Fibroblast of skin of abdomen (primary cell): Measurements from ENCODE around the gene MED15.
"Not testable (repeated sequence)": the region's sequence is repeated elsewhere in the genome, so short reads cannot be mapped to it uniquely, and the experiment has no call there.

Experiments
- DNase-seq: peaks from one replicate; pipeline ENCODE4 v3.0.0-alpha.2; 2013

Gene MED15

GRCh38 chr22:20606041-20606783, 98.8 kb downstream of the MED15 start:
- peak; percentile 40 for DNase-seq

DNA sequence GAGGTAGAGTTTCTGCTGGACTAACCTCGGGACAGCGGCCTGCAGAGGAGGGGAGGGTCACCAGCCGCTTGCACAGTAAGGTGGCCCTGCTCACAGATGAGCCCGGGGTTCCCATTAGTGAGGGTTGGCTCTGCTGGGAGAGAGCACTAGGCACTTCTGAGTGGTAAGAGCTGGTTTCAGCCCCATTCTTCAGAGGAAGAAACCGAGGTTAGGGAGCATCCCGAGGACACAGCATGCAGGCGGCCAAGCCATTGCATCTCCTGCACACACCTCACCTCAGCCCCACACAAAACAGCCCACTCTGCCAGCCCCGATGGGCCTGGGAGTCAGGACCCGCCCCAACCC, 99.3 kb downstream of the MED15 start:
- no peak for DNase-seq

GRCh38 chr22:20607157-20607907, 99.9 kb downstream of the MED15 start:
- no peak for DNase-seq

DNA sequence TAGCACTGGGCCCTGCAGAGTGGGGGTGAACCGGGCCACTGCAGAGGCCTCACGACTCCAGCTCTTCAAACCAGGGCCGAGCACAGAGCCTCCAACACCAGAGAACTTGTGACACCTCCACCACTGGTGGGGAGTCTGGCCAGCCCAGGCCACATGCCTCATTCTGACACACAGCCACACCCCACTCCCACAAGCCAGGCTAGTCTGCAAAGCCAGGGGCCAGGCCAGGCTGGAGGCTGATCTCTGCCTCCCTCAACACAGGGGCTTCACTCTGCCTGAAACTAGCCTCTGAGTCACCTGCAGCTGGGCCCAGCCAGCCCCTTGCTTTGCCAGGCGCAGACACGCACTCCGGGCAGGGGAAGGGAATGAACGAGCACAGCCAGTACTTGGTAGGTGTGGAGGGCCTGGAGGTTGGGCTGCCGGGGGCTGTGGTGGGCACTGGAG, 102.9 kb downstream of the MED15 start:
- DNase-seq, result no peak

DNA sequence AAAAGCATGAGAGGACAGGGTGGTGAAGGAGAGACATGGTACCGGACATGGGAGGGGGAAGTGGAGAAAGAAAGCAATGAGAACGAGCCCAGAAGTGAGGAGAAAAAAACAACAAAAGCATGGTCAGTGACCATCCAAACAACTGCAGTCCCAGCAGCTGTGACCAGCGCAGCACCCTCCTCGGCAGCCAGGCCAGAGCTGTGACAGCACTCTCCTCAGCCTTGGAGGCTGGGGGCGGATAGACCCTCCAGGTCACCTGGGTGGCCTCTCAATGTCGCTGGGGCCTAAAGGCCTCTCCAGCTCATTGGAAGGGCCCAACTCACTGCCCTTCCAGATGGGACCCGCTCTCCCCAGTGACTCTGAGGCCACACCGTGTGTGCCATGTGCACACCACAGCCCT, 103.3 kb downstream of the MED15 start:
- DNase-seq, result no peak

DNA sequence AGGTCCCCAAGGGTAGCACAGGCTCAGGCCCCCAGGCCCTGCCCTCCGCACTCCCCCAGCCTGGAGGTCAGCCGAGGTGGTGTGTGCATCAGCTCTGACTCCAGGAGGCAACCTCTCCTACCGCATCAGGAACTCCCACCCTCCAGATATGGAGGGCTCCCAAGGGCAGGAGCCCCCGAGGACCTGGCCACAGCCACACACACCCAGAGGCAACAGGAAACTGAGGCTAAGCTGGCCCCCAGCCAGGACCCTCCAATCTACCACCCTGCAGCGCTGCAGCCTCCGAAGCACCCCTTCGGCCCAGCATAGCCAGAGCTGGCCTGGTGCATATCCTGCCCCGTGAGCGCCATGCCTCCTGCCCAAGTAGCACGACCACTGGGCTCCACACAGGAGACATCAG, 104.0 kb downstream of the MED15 start:
- no peak for DNase-seq

GRCh38 chr22:20613301-20613700, 105.9 kb downstream of the MED15 start:
- no peak for DNase-seq

- no peak for DNase-seq
Measured at GRCh38 chr22:20615021-20615420, 107.6 kb downstream of the MED15 start.

DNA sequence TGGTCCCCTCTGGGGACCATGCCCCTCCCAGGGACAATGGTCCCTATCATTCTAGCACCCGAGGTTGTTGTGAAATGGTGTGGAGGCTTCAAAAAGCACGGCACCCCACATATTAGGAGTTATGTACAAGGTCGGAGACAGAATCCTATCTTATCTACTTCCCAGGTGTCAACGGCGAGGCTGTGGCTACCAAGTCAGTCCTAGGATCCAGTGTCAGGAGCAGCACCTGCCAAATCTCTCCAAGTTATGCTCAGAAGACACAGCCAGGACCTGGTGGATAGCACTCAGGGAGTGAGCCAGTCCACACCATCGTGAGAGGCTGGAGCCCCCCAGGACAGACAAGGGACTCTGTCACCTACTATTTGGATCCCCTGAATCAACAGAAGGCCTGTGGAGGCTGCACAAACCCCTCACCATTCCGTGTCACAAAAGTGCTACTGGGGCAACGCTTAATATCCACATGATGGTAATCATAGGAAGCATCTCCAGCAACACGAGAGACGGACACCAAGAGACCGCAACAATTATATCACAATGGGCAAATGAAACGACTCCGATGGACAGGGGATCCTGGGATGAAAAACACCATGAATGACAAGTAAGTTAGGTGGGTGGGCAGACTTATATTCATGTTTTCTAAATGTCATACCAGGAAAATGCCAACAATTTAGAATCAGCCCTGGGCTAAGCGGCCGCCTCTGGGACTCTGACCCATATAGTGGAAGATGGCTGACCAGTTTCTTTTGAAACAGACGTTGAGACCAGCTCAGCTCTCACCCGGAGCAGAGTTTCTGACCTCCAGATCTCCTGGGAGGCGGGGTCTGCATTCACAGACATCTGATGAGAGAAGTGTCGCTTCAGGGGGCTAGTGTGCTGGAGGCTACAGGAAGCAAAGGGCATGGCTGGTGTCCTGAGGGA, 108.4 kb downstream of the MED15 start:
- DNase-seq, result no peak

- no peak for DNase-seq
Measured at GRCh38 chr22:20616451-20617043, 109.1 kb downstream of the MED15 start.

DNA sequence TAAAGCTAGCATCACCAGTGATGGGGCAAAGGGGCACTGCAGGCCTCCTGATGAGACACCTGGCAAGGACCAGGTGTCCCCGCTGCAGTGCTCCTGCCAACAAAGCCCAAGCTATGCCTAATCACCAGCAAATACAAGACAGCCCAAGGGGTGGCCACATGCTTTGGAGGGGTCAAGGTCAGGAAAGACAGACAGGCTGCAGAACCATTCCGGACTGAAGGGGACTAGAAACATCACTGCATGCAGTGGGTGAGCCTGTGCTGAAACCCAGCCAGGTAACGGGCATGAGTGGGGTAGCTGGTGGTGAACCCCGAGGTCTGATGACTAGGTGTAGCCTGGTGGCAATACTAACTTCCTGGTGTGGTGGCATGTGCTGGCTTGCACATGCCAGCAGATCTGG, 111.1 kb downstream of the MED15 start:
- DNase-seq, result no peak

GRCh38 chr22:20619045-20619892, 111.9 kb downstream of the MED15 start:
- DNase-seq, result no peak

DNA sequence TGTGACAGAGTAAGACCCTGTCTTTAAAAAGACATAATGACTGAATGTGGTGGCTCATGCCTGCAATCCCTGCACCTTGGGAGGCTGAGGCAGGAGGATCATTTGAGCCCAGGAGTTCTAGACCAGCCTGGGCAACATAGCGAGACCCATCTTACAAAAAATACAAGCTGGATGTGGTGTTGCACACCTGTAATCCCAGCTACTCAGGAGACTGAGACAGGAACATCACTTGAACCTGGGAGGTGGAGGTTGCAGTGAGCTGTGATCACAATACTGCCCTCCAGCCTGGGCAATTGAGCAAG, 112.4 kb downstream of the MED15 start:
- DNase-seq, result not testable (repeated sequence)

- DNase-seq, result no peak
Measured at GRCh38 chr22:20621162-20621561, 113.8 kb downstream of the MED15 start.

DNA sequence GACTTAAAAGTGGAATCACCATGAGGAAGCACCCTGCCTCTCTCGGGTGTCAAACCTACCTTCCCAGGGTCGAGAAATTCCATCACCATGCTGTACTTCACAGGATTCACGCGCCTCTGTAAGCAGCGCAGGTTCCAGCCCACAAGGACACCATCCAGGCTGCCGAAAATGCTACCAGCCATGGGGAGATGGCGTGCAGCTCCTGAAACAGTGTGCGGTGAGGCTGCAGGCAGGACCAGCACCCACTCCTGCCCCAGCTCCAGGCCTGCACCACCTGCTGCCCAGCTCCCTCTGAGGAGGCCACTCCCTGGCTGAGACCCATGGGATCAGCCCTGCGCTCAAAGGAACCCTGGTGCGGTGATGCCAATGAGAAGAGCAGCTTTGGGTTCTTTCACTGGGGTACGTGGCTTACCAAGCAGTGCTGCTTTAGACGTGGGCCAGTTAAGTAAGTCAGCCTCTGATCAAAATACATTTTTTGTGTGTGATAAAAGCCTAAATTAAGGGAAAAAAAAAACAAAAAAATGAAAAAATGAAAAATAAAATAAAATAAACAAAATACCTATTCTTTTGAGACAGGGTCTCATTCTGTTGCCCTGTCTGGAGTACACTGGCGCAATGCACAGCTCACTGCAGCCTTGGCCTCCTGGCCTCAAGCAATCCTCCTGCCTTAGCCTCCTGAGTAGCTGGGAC, 115.4 kb downstream of the MED15 start:
- DNase-seq, result no peak

DNA sequence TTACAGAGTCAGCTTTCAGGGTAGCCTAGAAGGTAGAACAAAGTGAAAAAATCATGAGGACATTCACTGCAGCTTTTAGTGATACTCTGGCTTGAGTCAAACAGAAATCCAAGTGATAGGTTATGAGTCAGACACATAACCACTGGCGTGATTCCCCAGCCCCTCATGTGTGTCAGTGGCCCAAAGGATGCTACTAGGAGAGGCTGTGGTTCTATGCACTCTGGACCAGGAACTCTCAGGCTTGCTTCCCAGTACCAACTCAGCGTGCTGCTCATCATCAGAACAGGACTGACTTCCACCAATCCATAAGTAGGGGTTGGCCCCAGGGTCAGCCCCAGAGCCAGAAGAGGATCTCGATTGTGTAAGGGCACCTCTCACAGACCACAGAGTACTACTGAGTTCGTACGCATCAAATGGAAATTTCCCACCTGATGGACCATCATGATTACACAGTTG, 116.8 kb downstream of the MED15 start:
- peak; percentile 14 for DNase-seq

- no peak for DNase-seq
Measured at GRCh38 chr22:20625270-20625669, 117.9 kb downstream of the MED15 start.

DNA sequence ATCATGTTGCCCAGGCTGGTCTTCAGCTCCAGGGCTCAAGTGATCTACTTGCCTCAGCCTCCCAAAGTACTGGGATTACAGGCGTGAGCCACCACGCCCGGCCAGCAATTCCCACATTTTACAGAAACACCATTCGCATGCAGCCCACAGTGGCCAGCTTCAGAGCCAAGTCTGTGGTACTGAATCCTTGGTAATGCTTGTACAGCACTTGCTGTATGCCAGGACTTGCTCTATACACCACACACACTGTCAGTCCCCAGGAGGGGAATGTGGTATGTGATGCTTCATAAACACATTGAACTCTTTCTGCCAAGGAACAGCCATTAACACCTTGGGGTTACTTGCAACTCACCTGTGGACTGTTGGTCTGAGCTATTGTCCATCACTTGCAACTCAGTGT, 119.4 kb downstream of the MED15 start:
- DNase-seq, result no peak

- DNase-seq, result no peak
Measured at GRCh38 chr22:20627432-20627831, 120.0 kb downstream of the MED15 start.

DNA sequence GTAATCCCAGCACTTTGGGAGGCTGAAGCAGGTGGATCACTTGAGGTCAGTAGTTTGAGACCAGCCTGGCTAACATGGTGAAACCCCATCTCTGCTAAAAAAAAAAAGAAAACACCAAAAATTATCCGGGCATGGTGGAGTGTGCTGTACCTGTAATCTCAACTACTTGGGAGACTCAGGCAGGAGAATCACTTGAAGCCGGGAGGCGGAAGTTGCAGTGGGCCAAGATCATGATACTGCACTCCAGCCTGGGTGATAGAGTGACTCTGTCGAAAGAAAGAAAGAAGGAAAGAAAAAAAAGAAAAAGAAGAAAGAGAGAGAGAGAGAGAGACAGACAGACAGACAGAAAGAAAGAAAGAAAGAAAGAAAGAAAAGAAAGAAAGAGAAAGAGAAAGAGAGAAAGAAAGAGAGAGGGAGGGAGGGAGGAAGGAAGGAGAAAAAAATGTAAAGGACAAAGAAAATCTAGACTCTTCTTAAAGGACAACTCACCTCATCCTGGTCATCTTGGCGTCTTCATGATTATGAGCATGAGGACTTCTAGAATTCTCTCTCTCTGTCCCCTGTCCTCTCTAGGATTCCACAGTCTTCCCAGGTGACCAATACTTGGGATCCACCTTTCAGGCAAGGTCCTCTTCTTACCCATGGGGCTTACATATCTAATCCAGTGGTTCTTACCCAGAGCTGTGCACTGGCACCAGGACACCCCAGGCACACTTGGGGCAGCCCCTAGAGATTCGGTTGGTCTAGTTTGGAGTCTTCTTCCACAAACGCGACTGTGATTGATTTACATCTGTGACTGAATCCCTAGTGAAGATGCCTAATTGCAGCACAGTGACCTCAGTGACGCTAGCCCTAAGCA, 120.9 kb downstream of the MED15 start:
- DNase-seq, result no peak
